H1 (cell line): ENCODE data around the gene PRTG. TPM values are rescaled to one million over a fixed set of nuclear protein-coding genes. Genes with fewer than 3 reads are reported as not detected.

ENCODE experiments used
- ATF2 ChIP-seq: IDR thresholded peaks from 2 replicates; pipeline ENCODE4 v1.6.1; 2012; ENCODE audit warnings: low read length, inconsistent platforms
- BACH1 ChIP-seq: IDR thresholded peaks from 2 replicates; pipeline ENCODE4 v1.6.1; 2012; ENCODE audit warnings: low read length, improper control_type of control experiment
- CHD7 ChIP-seq: fragments of 300-600 bp; sonication (generic); IDR thresholded peaks from 2 replicates; pipeline ENCODE4 v1.7.1; 2012; ENCODE audit warnings: low read length, moderate library complexity, mild to moderate bottlenecking, inconsistent platforms; ENCODE audit not compliant: insufficient replicate concordance
- FOSL1 ChIP-seq: IDR thresholded peaks from 2 replicates; pipeline ENCODE4 v1.6.1; 2011; ENCODE audit warnings: mild to moderate bottlenecking, low read depth, low read length, moderate library complexity; ENCODE audit not compliant: insufficient read depth
- NANOG ChIP-seq: IDR thresholded peaks from 2 replicates; pipeline ENCODE4 v1.6.1; 2011; ENCODE audit warnings: low read length, low read depth, mild to moderate bottlenecking, inconsistent platforms; ENCODE audit not compliant: insufficient read depth, poor library complexity, severe bottlenecking
- RXRA ChIP-seq: IDR thresholded peaks from 2 replicates; pipeline ENCODE4 v1.6.1; 2011; ENCODE audit warnings: low read depth, mild to moderate bottlenecking, low read length, moderate library complexity; ENCODE audit not compliant: insufficient read depth
- SP1 ChIP-seq: IDR thresholded peaks from 2 replicates; pipeline ENCODE4 v1.6.1; 2011; ENCODE audit warnings: low read depth, low read length
- SP2 ChIP-seq: IDR thresholded peaks from 2 replicates; pipeline ENCODE4 v1.6.1; 2012; ENCODE audit warnings: mild to moderate bottlenecking, low read length, inconsistent platforms
- SP4 ChIP-seq: IDR thresholded peaks from 2 replicates; pipeline ENCODE4 v1.6.1; 2012; ENCODE audit warnings: low read length, inconsistent platforms
- TAF7 ChIP-seq: optimal IDR thresholded peaks from 2 replicates; pipeline ENCODE3; 2011; ENCODE audit warnings: low read depth, mild to moderate bottlenecking, inconsistent platforms, low read length, moderate library complexity, borderline replicate concordance
- YY1 ChIP-seq: IDR thresholded peaks from 2 replicates; pipeline ENCODE4 v1.6.1; 2011; ENCODE audit warnings: low read depth, mild to moderate bottlenecking, low read length
- polyA plus RNA-seq, 7 experiments: library from polyadenylated mRNA; depleted of rRNA in 3 of 7; stranded (reverse) in 5 of 7; unstranded in 2 of 7; fragments of >200 nt in 5 of 7; fragments of 200-250 nt in 2 of 7; gene quantifications; 1 replicate in 5 of 7; 2 replicates in 1 of 7; 4 replicates in 1 of 7; pipeline versions ENCODE4 v1.2.1 to v1.2.3, GENCODE V29; 2011 to 2013; ENCODE audit warnings: missing spikeins in 2 of 7, mixed read lengths in 2 of 7
- total RNA-seq: library from RNA; stranded (reverse); fragmentation: NEBNext Ultra II Directional; extraction: Animal tissue kit (Norgen Biotek cat#: 25700); gene quantifications from 2 replicates; pipeline ENCODE4 v1.2.1, GENCODE V29; 2021

Gene PRTG
- total and polyA plus RNA-seq, 2 of the 8 experiments (the other 6 are each of a cell fraction or from before 2014, with no cell fraction given): 3.1 to 3.2 TPM

- TF ChIP-seq NANOG (peak; percentile 19), SP4 (no peak), BACH1 (no peak), FOSL1 (no peak), TAF7 (no peak), YY1 (no peak), SP1 (peak; percentile 60; the same call in 1 of the 2 replicates), ATF2 (no peak), RXRA (peak; percentile 29; the same call in 1 of the 2 replicates), SP2 (no peak), CHD7 (no peak)
These were observed 5.6 kb downstream of the PRTG start (continued) for GRCh38 chr15:55737373-55737772.
